K562 (cell line): ENCODE measurements around the gene RYR3. TPM values are rescaled to one million over a fixed set of nuclear protein-coding genes. Genes with fewer than 3 reads are reported as not detected.

Source experiments
- ATAC-seq: fragments of 200-7000 bp; cut with Tn5 transposase; 3 replicates; pipeline ENCODE4 v1.9.1; 2020; ENCODE audit warnings: moderate library complexity
- BruUV-seq: library from RNA; stranded (reverse); fragments of 400-500 nt; replicated peaks from 2 replicates; lab custom pipeline; 2021; lab: Mats Ljungman, UMichigan
- CTCF ChIA-PET: fragments of 300-600 bp; formaldehyde crosslinking; extraction: SDS; loops from one replicate; lab custom pipeline; 2021; ENCODE audit warnings: low intra/inter-chr PET ratio; lab: Yijun Ruan, JAX
- POLR2A ChIA-PET: fragments of 300-600, 350-650 bp; sonication (Branson Sonifier 250); formaldehyde crosslinking; extraction: SDS; loops from one replicate; lab custom pipeline; 2021; ENCODE audit warnings: antibody characterized with exemption, inconsistent platforms; lab: Yijun Ruan, JAX
- DNase-seq, 4 experiments: peaks; one replicate each; pipeline versions ENCODE4 v3.0.0 to v3.0.0-alpha.2; 2011 to 2018; ENCODE audit warnings: low spot score in 3 of 4, mixed read lengths in 3 of 4; ENCODE audit errors: extremely low read depth in 1 of 4
- FAIRE-seq: peaks from 2 replicates; lab custom pipeline; 2011; peaks lifted over from hg19 to GRCh38; lab: Jason Lieb, UNC
- H2AFZ ChIP-seq: 2 replicates; pipeline ENCODE4 v1.6.0; 2011; ENCODE audit warnings: low read depth, low read length, control low read depth, inconsistent platforms
- H3K27ac ChIP-seq: fragments of 200-600 bp; 3 replicates; pipeline ENCODE4 v1.8.0; 2011; ENCODE audit warnings: low read depth, mild to moderate bottlenecking, control low read depth, inconsistent platforms, low read length, moderate library complexity, mixed read lengths; ENCODE audit errors: extremely low read depth
- H3K27me3 ChIP-seq, 2 experiments: fragments of 300-600 bp in 1 of 2; 2 replicates in 1 of 2; 3 replicates in 1 of 2; pipeline versions ENCODE4 v1.6.0 to v1.8.0; 2011; ENCODE audit warnings: inconsistent platforms in 2 of 2, low read length in 2 of 2, mild to moderate bottlenecking in 1 of 2, mixed read lengths in 1 of 2, moderate library complexity in 1 of 2; ENCODE audit not compliant: control insufficient read depth in 2 of 2, insufficient read depth in 2 of 2
- H3K36me3 ChIP-seq: fragments of 300-600 bp; 3 replicates; pipeline ENCODE4 v1.8.0; 2011; ENCODE audit warnings: mild to moderate bottlenecking, low read length, inconsistent platforms; ENCODE audit not compliant: control insufficient read depth, insufficient read depth
- H3K4me1 ChIP-seq, 2 experiments: fragments of 200-600 bp in 1 of 2; replicated peaks in 1 of 2; 2 replicates in 1 of 2; 3 replicates in 1 of 2; pipeline versions ENCODE4 v1.5.1 to v1.8.0; 2011; ENCODE audit warnings: inconsistent platforms in 2 of 2, low read length in 2 of 2, mild to moderate bottlenecking in 1 of 2, mixed read lengths in 1 of 2, moderate library complexity in 1 of 2; ENCODE audit not compliant: control insufficient read depth in 2 of 2, insufficient read depth in 2 of 2
- H3K4me2 ChIP-seq: 2 replicates; pipeline ENCODE4 v1.6.1; 2011; ENCODE audit warnings: low read length, control low read depth, inconsistent platforms, mixed read lengths; ENCODE audit not compliant: insufficient read depth
- H3K4me3 ChIP-seq: fragments of 200-600 bp; sonication (generic), shearing (Covaris generic); 2 replicates; pipeline ENCODE4 v1.5.1; 2016; ENCODE audit warnings: control low read depth, inconsistent platforms
- H3K79me2 ChIP-seq: fragments of 200-600 bp; 3 replicates; pipeline ENCODE4 v1.8.0; 2011; ENCODE audit warnings: low read length, inconsistent platforms; ENCODE audit not compliant: control insufficient read depth, insufficient read depth
- H3K9ac ChIP-seq, 2 experiments: 2 replicates each; pipeline versions ENCODE4 v1.6.0 to v1.6.1; 2011; ENCODE audit warnings: low read depth in 2 of 2, low read length in 2 of 2, control low read depth in 1 of 2, inconsistent platforms in 1 of 2, mild to moderate bottlenecking in 1 of 2, mixed read lengths in 1 of 2; ENCODE audit not compliant: insufficient read depth in 1 of 2
- H3K9me1 ChIP-seq: one replicate; pipeline ENCODE4 v1.6.0; 2011; ENCODE audit warnings: inconsistent platforms, mild to moderate bottlenecking, low read length, moderate library complexity; ENCODE audit not compliant: control insufficient read depth, insufficient read depth
- H3K9me3 ChIP-seq: replicated peaks from 2 replicates; pipeline ENCODE4 v1.5.1; 2011; ENCODE audit warnings: low read depth, low read length, inconsistent platforms; ENCODE audit not compliant: control insufficient read depth, insufficient read depth
- H4K20me1 ChIP-seq: replicated peaks from 2 replicates; pipeline ENCODE4 v1.6.1; 2011; ENCODE audit warnings: low read length, inconsistent platforms, mixed read lengths; ENCODE audit not compliant: control insufficient read depth, insufficient read depth
- CAMTA2 ChIP-seq: fragments of 250-450 bp; sonication (Bioruptor Pico); conservative IDR thresholded peaks from 2 replicates; pipeline ENCODE4 v1.5.1; 2022
- CBX5 ChIP-seq: IDR thresholded peaks from 2 replicates; pipeline ENCODE4 v1.6.1; 2014; ENCODE audit warnings: low read depth, borderline replicate concordance
- FOXJ3 ChIP-seq: sonication (generic); formaldehyde crosslinking; IDR thresholded peaks from 2 replicates; pipeline ENCODE4 v1.4.0; 2020; ENCODE audit warnings: mild to moderate bottlenecking, missing genetic modification reagents
- JUN ChIP-seq, 2 experiments: sonication (generic) in 1 of 2; formaldehyde crosslinking in 1 of 2; IDR thresholded peaks; 2 replicates each; pipeline versions ENCODE4 v1.6.1 to v1.8.0; 2012 to 2022; ENCODE audit warnings: borderline replicate concordance in 2 of 2, mild to moderate bottlenecking in 2 of 2, improper control_type of control experiment in 1 of 2, low read depth in 1 of 2, low read length in 1 of 2, missing genetic modification reagents in 1 of 2
- LCOR ChIP-seq: sonication (generic); formaldehyde crosslinking; IDR thresholded peaks from 2 replicates; pipeline ENCODE4 v1.8.0; 2022; ENCODE audit warnings: mild to moderate bottlenecking, missing genetic modification reagents
- PHB2 ChIP-seq: fragments of 450-650 bp; IDR thresholded peaks from 2 replicates; pipeline ENCODE4 v1.6.1; 2017; ENCODE audit warnings: low read depth
- PURB ChIP-seq: sonication (generic); formaldehyde crosslinking; IDR thresholded peaks from 2 replicates; pipeline ENCODE4 v1.9.0; 2021; ENCODE audit warnings: low read depth, mild to moderate bottlenecking, missing genetic modification reagents
- SETDB1 ChIP-seq: IDR thresholded peaks from one replicate; pipeline ENCODE4 v1.6.1; 2012; ENCODE audit warnings: low read length, control low read depth, inconsistent platforms
- TFAM ChIP-seq: fragments of 250-450 bp; sonication (Bioruptor Pico); conservative IDR thresholded peaks from 2 replicates; pipeline ENCODE4 v1.5.0; 2021; ENCODE audit warnings: mild to moderate bottlenecking, moderate library complexity
- XRCC5 ChIP-seq: fragments of 200-400 bp; formaldehyde crosslinking; IDR thresholded peaks from 2 replicates; pipeline ENCODE4 v1.6.1; 2017; ENCODE audit warnings: low read depth, mild to moderate bottlenecking, low read length
- ZBTB1 ChIP-seq: sonication (generic); formaldehyde crosslinking; IDR thresholded peaks from 2 replicates; pipeline ENCODE4 v1.8.1; 2023; ENCODE audit warnings: missing genetic modification reagents, low read depth, mild to moderate bottlenecking, borderline replicate concordance
- ZKSCAN8 ChIP-seq: fragments of 200-800 bp; sonication (Bioruptor generic); IDR thresholded peaks from 2 replicates; pipeline ENCODE4 v1.6.1; 2016; ENCODE audit warnings: missing genetic modification characterization, missing compliant biosample characterization
- ZNF347 ChIP-seq: fragments of 450-650 bp; formaldehyde crosslinking; IDR thresholded peaks from 2 replicates; pipeline ENCODE4 v1.4.0; 2020; ENCODE audit warnings: low read depth, mild to moderate bottlenecking, moderate library complexity
- WGBS: fragments of 100-300 bp; shearing (Covaris generic); methylation state at CpG from one replicate; pipeline ENCODE4 v1.1.6; 2016; ENCODE audit warnings: low coverage, mixed read lengths; ENCODE audit not compliant: insufficient coverage; ENCODE audit errors: missing lambda C conversion rate; 5-methylcytosine and 5-hydroxymethylcytosine counted together
- in situ Hi-C: fragments of 300-500 bp; cut with MboI; formaldehyde crosslinking; loops from 4 replicates; pipeline ENCODE4 v1.15.0; 2018; ENCODE audit warnings: inconsistent platforms, mixed read lengths
- intact Hi-C: fragments of 100-400 bp; cut with micrococcal nuclease; formaldehyde crosslinking; loops from 2 replicates; pipeline ENCODE4 v1.14.2; 2022
- polyA plus RNA-seq, 8 experiments: library from polyadenylated mRNA; depleted of rRNA in 4 of 8; stranded (reverse) in 5 of 8; unstranded in 3 of 8; fragments of >200 nt; fragmentation: Nextera tagmentation in 2 of 8; fragmentation: Illumina TruSeq in 1 of 8; extraction: Ambion mirVana in 2 of 8; extraction: Trizol in 1 of 8; gene quantifications; 2 replicates each; pipeline versions ENCODE4 v1.2.1 to v1.2.3, GENCODE V29; 2011 to 2014; ENCODE audit warnings: inconsistent platforms in 1 of 8, missing spikeins in 1 of 8
- total RNA-seq, 7 experiments: library from RNA; depleted of rRNA in 6 of 7; stranded (reverse); fragments of >200 nt in 6 of 7; fragmentation: Illumina TruSeq in 2 of 7; extraction: Trizol in 2 of 7; gene quantifications; 2 replicates each; pipeline versions ENCODE4 v1.2.1 to v1.2.3, GENCODE V29; 2011 to 2021; ENCODE audit warnings: low replicate concordance in 1 of 7
- TF ChIP-seq, protein P1 (sequence below), 2 experiments: fragments of 450-650 bp; IDR thresholded peaks; 2 replicates each; pipeline ENCODE4 v1.6.1; 2018; ENCODE audit warnings: mild to moderate bottlenecking in 2 of 2, low read depth in 1 of 2; ENCODE audit not compliant: partially characterized antibody in 2 of 2

Gene RYR3
- total and polyA plus RNA-seq, 9 of the 15 experiments (the other 6 are each of a cell fraction or from before 2014, with no cell fraction given) = 0.04 TPM; not detected in 8

DNA sequence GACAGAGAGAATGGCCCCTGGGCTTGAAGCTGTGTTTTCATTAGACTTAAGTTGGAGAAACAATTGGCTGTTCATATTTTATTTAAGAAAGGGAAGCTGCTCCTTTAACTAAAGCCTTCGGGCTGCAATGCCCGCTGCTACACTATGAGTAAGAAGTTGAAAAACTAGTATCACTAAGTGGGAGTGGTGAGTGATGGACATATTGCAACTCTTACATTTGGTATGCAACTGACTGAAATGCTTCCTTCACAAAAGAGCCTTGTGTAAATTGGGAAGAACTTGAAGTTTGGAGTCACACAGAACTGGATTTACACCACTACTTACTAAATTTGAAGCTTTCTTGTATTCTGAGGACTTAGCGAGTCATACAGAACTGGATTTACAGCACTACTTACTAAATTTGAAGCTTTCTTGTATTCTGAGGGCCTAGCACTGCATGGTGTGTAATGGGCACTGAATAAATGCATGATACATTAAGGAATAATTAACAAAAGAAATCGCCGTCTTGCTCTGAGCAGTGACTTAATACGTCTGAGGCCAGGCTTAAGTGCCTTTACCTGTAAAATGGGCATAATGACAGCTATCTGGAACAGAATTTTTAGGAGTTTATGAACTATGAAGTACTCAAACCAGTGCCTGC lies 149.5 kb downstream of the RYR3 start:
- no peak overlapping the region for H3K4me3 ChIP-seq
- DNase-seq = no peak
- TF ChIP-seq ZBTB1 (CRISPR knock-in tag) (no peak), ZNF347 (CRISPR knock-in tag) (no peak), JUN (IDR thresholded peaks at IDR 0.05; ENCODE audit: borderline replicate concordance, low read depth, low read length) (no peak), JUN (CRISPR knock-in tag; IDR thresholded peaks at IDR 0.05; ENCODE audit: borderline replicate concordance) (no peak), FOXJ3 (no peak), CAMTA2 (CRISPR knock-in tag) (no peak), XRCC5 (no peak), TFAM (CRISPR knock-in tag) (no peak), ZKSCAN8 (no peak), LCOR (CRISPR knock-in tag) (no peak), SETDB1 (no peak), PHB2 (no peak), PURB (no peak), CBX5 (no peak)
- TF ChIP-seq, protein P1, sequence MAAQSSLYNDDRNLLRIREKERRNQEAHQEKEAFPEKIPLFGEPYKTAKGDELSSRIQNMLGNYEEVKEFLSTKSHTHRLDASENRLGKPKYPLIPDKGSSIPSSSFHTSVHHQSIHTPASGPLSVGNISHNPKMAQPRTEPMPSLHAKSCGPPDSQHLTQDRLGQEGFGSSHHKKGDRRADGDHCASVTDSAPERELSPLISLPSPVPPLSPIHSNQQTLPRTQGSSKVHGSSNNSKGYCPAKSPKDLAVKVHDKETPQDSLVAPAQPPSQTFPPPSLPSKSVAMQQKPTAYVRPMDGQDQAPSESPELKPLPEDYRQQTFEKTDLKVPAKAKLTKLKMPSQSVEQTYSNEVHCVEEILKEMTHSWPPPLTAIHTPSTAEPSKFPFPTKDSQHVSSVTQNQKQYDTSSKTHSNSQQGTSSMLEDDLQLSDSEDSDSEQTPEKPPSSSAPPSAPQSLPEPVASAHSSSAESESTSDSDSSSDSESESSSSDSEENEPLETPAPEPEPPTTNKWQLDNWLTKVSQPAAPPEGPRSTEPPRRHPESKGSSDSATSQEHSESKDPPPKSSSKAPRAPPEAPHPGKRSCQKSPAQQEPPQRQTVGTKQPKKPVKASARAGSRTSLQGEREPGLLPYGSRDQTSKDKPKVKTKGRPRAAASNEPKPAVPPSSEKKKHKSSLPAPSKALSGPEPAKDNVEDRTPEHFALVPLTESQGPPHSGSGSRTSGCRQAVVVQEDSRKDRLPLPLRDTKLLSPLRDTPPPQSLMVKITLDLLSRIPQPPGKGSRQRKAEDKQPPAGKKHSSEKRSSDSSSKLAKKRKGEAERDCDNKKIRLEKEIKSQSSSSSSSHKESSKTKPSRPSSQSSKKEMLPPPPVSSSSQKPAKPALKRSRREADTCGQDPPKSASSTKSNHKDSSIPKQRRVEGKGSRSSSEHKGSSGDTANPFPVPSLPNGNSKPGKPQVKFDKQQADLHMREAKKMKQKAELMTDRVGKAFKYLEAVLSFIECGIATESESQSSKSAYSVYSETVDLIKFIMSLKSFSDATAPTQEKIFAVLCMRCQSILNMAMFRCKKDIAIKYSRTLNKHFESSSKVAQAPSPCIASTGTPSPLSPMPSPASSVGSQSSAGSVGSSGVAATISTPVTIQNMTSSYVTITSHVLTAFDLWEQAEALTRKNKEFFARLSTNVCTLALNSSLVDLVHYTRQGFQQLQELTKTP (IDR thresholded peaks at IDR 0.05; ENCODE audit: low read depth in 1 of 2, partially characterized antibody in 2 of 2) = no peak
- TF ChIP-seq, all 486 proteins: peak for 0
- FAIRE-seq (no peak), ATAC-seq (no peak)
- WGBS = 3% methylated on average over 6 of the region's 6 CpGs
- Histone ChIP-seq H3K27ac (no peak overlapping the region), H3K36me3 (no peaks in the 10 kb centered on the region), H4K20me1 (no peaks in the 10 kb centered on the region), H3K9me3 (no peaks in the 10 kb centered on the region), H3K79me2 (no peaks in the 10 kb centered on the region), H3K4me2 (no peak overlapping the region), H3K27me3 (no peaks in the 10 kb centered on the region), H3K9me1 (no peaks in the 10 kb centered on the region), H3K4me1 (no peaks in the 10 kb centered on the region), H3K9ac (no peak overlapping the region), H2AFZ (no peak overlapping the region)
- intact Hi-C loops (no loop called here), in situ Hi-C loops (no loop called here)
- CTCF ChIA-PET = no interaction called here
- BruUV-seq = no TSS peak
- POLR2A ChIA-PET = no interaction called here
